Endothelial cell of umbilical vein (primary cell): ENCODE results near the gene STAT5A. TPM values are rescaled to one million over a fixed set of nuclear protein-coding genes. Genes with fewer than 3 reads are reported as not detected.

ENCODE experiments used
- BruUV-seq: library from RNA; stranded (reverse); fragments of 400-500 nt; replicated peaks from 2 replicates; lab custom pipeline; 2021; lab: Mats Ljungman, UMichigan
- CTCF ChIA-PET: fragments of 300-600, 350-600 bp; sonication (Branson Sonifier 250); formaldehyde crosslinking; loops from one replicate; lab custom pipeline; 2021; ENCODE audit warnings: antibody characterized with exemption, inconsistent platforms; lab: Charles Lee
- POLR2A ChIA-PET: fragments of 300-600, 350-600 bp; sonication (Branson Sonifier 250); formaldehyde crosslinking; loops from one replicate; lab custom pipeline; 2021; ENCODE audit warnings: antibody characterized with exemption, inconsistent platforms; lab: Charles Lee
- DNase-seq: peaks from one replicate; pipeline ENCODE4 v3.0.0-alpha.2; 2011; ENCODE audit warnings: low read depth, low spot score
- FAIRE-seq: peaks from 2 replicates; lab custom pipeline; 2011; peaks lifted over from hg19 to GRCh38; lab: Jason Lieb, UNC
- H2AFZ ChIP-seq: 2 replicates; pipeline ENCODE4 v1.6.0; 2012; ENCODE audit warnings: low read depth, low read length, control low read depth, inconsistent platforms
- H3K27ac ChIP-seq: 2 replicates; pipeline ENCODE4 v1.5.1; 2011; ENCODE audit warnings: low read depth, mild to moderate bottlenecking, control low read depth, low read length, moderate library complexity; ENCODE audit not compliant: insufficient read depth
- H3K27me3 ChIP-seq, 2 experiments: 2 replicates each; pipeline versions ENCODE4 v1.6.0 to v1.6.1; 2011; ENCODE audit warnings: low read length in 2 of 2, mixed read lengths in 1 of 2; ENCODE audit not compliant: control insufficient read depth in 2 of 2, insufficient read depth in 2 of 2
- H3K36me3 ChIP-seq, 2 experiments: 2 replicates in 1 of 2; 3 replicates in 1 of 2; pipeline ENCODE4 v1.5.1; 2011; ENCODE audit warnings: low read length in 2 of 2, mild to moderate bottlenecking in 1 of 2, moderate library complexity in 1 of 2; ENCODE audit not compliant: control insufficient read depth in 2 of 2, insufficient read depth in 2 of 2; ENCODE audit errors: extremely low read depth in 1 of 2
- H3K4me1 ChIP-seq: 3 replicates; pipeline ENCODE4 v1.5.1; 2011; ENCODE audit warnings: mild to moderate bottlenecking, low read length; ENCODE audit not compliant: control insufficient read depth, insufficient read depth; ENCODE audit errors: extremely low read depth
- H3K4me2 ChIP-seq: 2 replicates; pipeline ENCODE4 v1.6.1; 2011; ENCODE audit warnings: low read length, control low read depth, mixed read lengths; ENCODE audit not compliant: insufficient read depth
- H3K4me3 ChIP-seq, 3 experiments: fragments of 200-600 bp in 1 of 3; sonication (generic), shearing (Covaris generic) in 1 of 3; replicated peaks in 1 of 3; 2 replicates each; pipeline ENCODE4 v1.5.1; 2011 to 2016; ENCODE audit warnings: control low read depth in 3 of 3, low read length in 3 of 3, mild to moderate bottlenecking in 2 of 3, inconsistent platforms in 1 of 3, low read depth in 1 of 3, moderate library complexity in 1 of 3; ENCODE audit not compliant: insufficient read depth in 1 of 3
- H3K79me2 ChIP-seq: 2 replicates; pipeline ENCODE4 v1.6.0; 2012; ENCODE audit warnings: low read length, inconsistent platforms; ENCODE audit not compliant: control insufficient read depth, insufficient read depth
- H3K9ac ChIP-seq: replicated peaks from 2 replicates; pipeline ENCODE3; 2011; ENCODE audit warnings: low read length, control low read depth; ENCODE audit not compliant: insufficient read depth; ENCODE audit errors: extremely low read depth
- H3K9me1 ChIP-seq: replicated peaks from 3 replicates; pipeline ENCODE4 v1.6.0; 2011; ENCODE audit warnings: mild to moderate bottlenecking, low read length; ENCODE audit not compliant: control insufficient read depth, insufficient read depth; ENCODE audit errors: extremely low read depth
- H3K9me3 ChIP-seq: replicated peaks from 2 replicates; pipeline ENCODE4 v1.5.1; 2012; ENCODE audit warnings: low read length, inconsistent platforms; ENCODE audit not compliant: control insufficient read depth, insufficient read depth
- H4K20me1 ChIP-seq: replicated peaks from 2 replicates; pipeline ENCODE3; 2011; ENCODE audit warnings: mild to moderate bottlenecking, low read length; ENCODE audit not compliant: control insufficient read depth, insufficient read depth; ENCODE audit errors: extremely low read depth
- CTCF ChIP-seq, 2 donors: IDR thresholded peaks; 1 replicate in 1 of 2; 2 replicates in 1 of 2; pipeline ENCODE4 v1.5.1; 2011; ENCODE audit warnings: low read length in 2 of 2, mild to moderate bottlenecking in 2 of 2, moderate library complexity in 2 of 2, control low read depth in 1 of 2, inconsistent platforms in 1 of 2, low read depth in 1 of 2; ENCODE audit not compliant: insufficient read depth in 1 of 2; ENCODE audit errors: extremely low read depth in 1 of 2
- EZH2 ChIP-seq: IDR thresholded peaks from 2 replicates; pipeline ENCODE4 v1.6.1; 2012; ENCODE audit warnings: borderline replicate concordance, low read depth, mild to moderate bottlenecking, moderate library complexity, low read length, inconsistent platforms; ENCODE audit not compliant: severe bottlenecking
- GATA2 ChIP-seq: IDR thresholded peaks from 2 replicates; pipeline ENCODE4 v1.7.0; 2011; ENCODE audit warnings: low read depth, mild to moderate bottlenecking, moderate library complexity, mixed read lengths, low read length; ENCODE audit not compliant: insufficient read length, insufficient read depth
- MYC ChIP-seq: IDR thresholded peaks from one replicate; pipeline ENCODE4 v1.6.1; 2011; ENCODE audit warnings: mild to moderate bottlenecking, low read depth, low read length
- POLR2AphosphoS5 ChIP-seq: IDR thresholded peaks from 2 replicates; pipeline ENCODE4 v1.6.1; 2012; ENCODE audit warnings: low read depth, mild to moderate bottlenecking, control low read depth, low read length, moderate library complexity; ENCODE audit not compliant: insufficient read depth
- dilution Hi-C: fragments of 300-500 bp; cut with MboI; formaldehyde crosslinking; loops from one replicate; pipeline ENCODE4 v1.15.0; 2019; ENCODE audit warnings: low sequenced_read_pairs; ENCODE audit not compliant: extremely low pct_ligation_motif_present
- intact Hi-C: fragments of 100-400 bp; cut with micrococcal nuclease; formaldehyde crosslinking; loops from one replicate; pipeline ENCODE4 v1.10.0; 2022
- polyA plus RNA-seq, 4 experiments: library from polyadenylated mRNA; depleted of rRNA in 3 of 4; stranded (reverse) in 3 of 4; unstranded in 1 of 4; fragments of >200 nt; gene quantifications; 2 replicates each; pipeline versions ENCODE4 v1.2.1 to v1.2.3, GENCODE V29; 2011 to 2012; ENCODE audit warnings: missing spikeins in 1 of 4
- total RNA-seq: library from RNA; stranded (reverse); gene quantifications from 2 replicates; pipeline ENCODE4 v1.2.3, GENCODE V29; 2021

Gene STAT5A
- total and polyA plus RNA-seq, 2 donors (not counting 3 experiments of a cell fraction or from before 2014, with no cell fraction given): 18.0 to 23.4 TPM

- no peak for FAIRE-seq
- H3K4me3 ChIP-seq: no peak overlapping the region
- H3K27ac ChIP-seq: no peak overlapping the region
- H3K9me3 ChIP-seq: no peaks in the 10 kb centered on the region
- DNase-seq: no peak
- TF ChIP-seq CTCF (IDR thresholded peaks at IDR 0.05; ENCODE audit: extremely low read depth in 1 of 2, insufficient read depth in 1 of 2, low read depth in 1 of 2, low read length in 2 of 2) (no peak), GATA2 (no peak), EZH2 (no peak), POLR2AphosphoS5 (no peak), MYC (no peak)
- POLR2A ChIA-PET: no interaction called here
- no peaks in the 10 kb centered on the region for H4K20me1 ChIP-seq
- BruUV-seq: no TSS peak
- no peak overlapping the region for H3K9ac ChIP-seq
- dilution Hi-C loops: no loop called here
- no peaks in the 10 kb centered on the region for H3K9me1 ChIP-seq
- no peak overlapping the region for H2AFZ ChIP-seq
- peaks cover 0 to 9% of the 10 kb centered on the region in 2 experiments for H3K36me3 ChIP-seq
- H3K4me2 ChIP-seq: no peak overlapping the region
- CTCF ChIA-PET: interaction anchor here (0.8 to 1.5 kb wide), 2 partner anchors 85 to 98 kb away, joined by 3 to 4 read pairs; no protein-coding TSS in a partner anchor
- H3K27me3 ChIP-seq: no peaks in the 10 kb centered on the region
- intact Hi-C loops: no loop called here
- H3K4me1 ChIP-seq: no peaks in the 10 kb centered on the region
- no peaks in the 10 kb centered on the region for H3K79me2 ChIP-seq
Measured at GRCh38 chr17:42307362-42307927, 19.1 kb downstream of the STAT5A start.
